Stimulated activated CD4-positive, alpha-beta T cell treated with anti-CD3 and anti-CD28 coated beads, Interleukin-12 subunit alpha, Interleukin-12 subunit beta, amount 100 ng/mL, for 48 hours (primary cell): ENCODE data around the gene ZSWIM2.
"Not testable (repeated sequence)": the region's sequence is repeated elsewhere in the genome, so short reads cannot be mapped to it uniquely, and the experiment has no call there.

Source experiments
- DNase-seq, 3 donors: peaks; one replicate each; pipeline ENCODE4 v3.0.0-alpha.2; 2020; ENCODE audit warnings: low read depth in 2 of 3, low spot score in 1 of 3

ZSWIM2 gene

GRCh38 chr2:186848873-186849578 lies at the start of gene ZSWIM2:
TSS of gene ZSWIM2 (minus strand) at chr2:186849170. CDS start at chr2:186849130, 40 bp downstream.
- peak in 1 of 3 donors; percentile 25 for DNase-seq

- not testable (repeated sequence) for DNase-seq
Observed at GRCh38 chr2:186896220-186896619, 47.2 kb upstream of the ZSWIM2 start.

- no peak for DNase-seq
Observed at GRCh38 chr2:186895451-186895850, 46.5 kb upstream of the ZSWIM2 start.

GRCh38 chr2:186894478-186894877 lies 45.5 kb upstream of the ZSWIM2 start:
- no peak for DNase-seq

- no peak for DNase-seq
Observed at GRCh38 chr2:186892821-186893220, 43.9 kb upstream of the ZSWIM2 start.

GRCh38 chr2:186891185-186891621 lies 42.2 kb upstream of the ZSWIM2 start:
- DNase-seq: no peak

- no peak for DNase-seq
Observed at GRCh38 chr2:186889101-186889879, 40.3 kb upstream of the ZSWIM2 start.

GRCh38 chr2:186887107-186888090 lies 38.4 kb upstream of the ZSWIM2 start:
- DNase-seq: no peak

GRCh38 chr2:186884587-186884986 lies 35.6 kb upstream of the ZSWIM2 start:
- no peak for DNase-seq

GRCh38 chr2:186883666-186884065 lies 34.7 kb upstream of the ZSWIM2 start:
- DNase-seq: no peak

- no peak for DNase-seq
Observed at GRCh38 chr2:186882511-186883071, 33.6 kb upstream of the ZSWIM2 start.

- DNase-seq: no peak
Observed at GRCh38 chr2:186881660-186882059, 32.7 kb upstream of the ZSWIM2 start.

- no peak for DNase-seq
Observed at GRCh38 chr2:186879312-186879711, 30.3 kb upstream of the ZSWIM2 start.

- DNase-seq: no peak
Observed at GRCh38 chr2:186874713-186875112, 25.7 kb upstream of the ZSWIM2 start.

- no peak for DNase-seq
Observed at GRCh38 chr2:186871881-186872280, 22.9 kb upstream of the ZSWIM2 start.

GRCh38 chr2:186868344-186868743 lies 19.4 kb upstream of the ZSWIM2 start:
- no peak for DNase-seq

GRCh38 chr2:186862869-186863709 lies 14.1 kb upstream of the ZSWIM2 start:
- no peak for DNase-seq

GRCh38 chr2:186855216-186855615 lies 6.2 kb upstream of the ZSWIM2 start:
- no peak for DNase-seq

GRCh38 chr2:186853951-186854350 lies 5.0 kb upstream of the ZSWIM2 start:
- no peak for DNase-seq

GRCh38 chr2:186852508-186852907 lies 3.5 kb upstream of the ZSWIM2 start:
- DNase-seq: no peak
